ENCODE results near the gene PPA2. TPM values are rescaled to one million over a fixed set of nuclear protein-coding genes. Genes with fewer than 3 reads are reported as not detected.
A peak's percentile ranks its signal among the peaks of the same experiment; 100 is the strongest.

PPA2 gene
- polyA plus RNA-seq, 1 donor from 2014 or later, result 151 TPM

DNA sequence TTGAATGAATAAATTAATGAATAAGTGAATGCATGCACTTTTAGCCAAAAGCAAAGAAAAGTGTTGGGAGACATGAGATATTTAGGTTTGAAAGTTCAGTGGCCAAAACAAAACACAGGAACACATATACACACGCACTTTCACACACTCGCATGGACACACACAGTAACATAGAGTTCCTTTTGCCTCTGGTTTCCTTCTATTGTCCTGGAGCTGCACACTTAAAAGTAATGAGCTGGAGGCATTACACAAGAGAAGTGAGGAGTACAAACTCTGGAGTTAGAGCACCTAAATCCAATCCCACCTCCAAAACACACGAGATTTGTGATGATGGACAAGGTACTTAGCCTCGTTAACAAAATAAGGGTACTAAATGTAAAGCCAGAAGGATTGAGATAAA, 18.7 kb downstream of the PPA2 start:
- H3K27ac ChIP-seq (ENCODE audit: low read length), result no peak overlapping the region
- H3K36me3 ChIP-seq (ENCODE audit: insufficient read depth, low read length), result no peaks in the 10 kb centered on the region
- no peak for TF ChIP-seq MXI1 (conservative IDR thresholded peaks at IDR 0.05; ENCODE audit: poor library complexity, severe bottlenecking)
- TF ChIP-seq EZH2 (IDR thresholded peaks at IDR 0.05; ENCODE audit: borderline replicate concordance, insufficient read depth, low read length, poor library complexity, severe bottlenecking), result no peak
- TF ChIP-seq, protein P1, sequence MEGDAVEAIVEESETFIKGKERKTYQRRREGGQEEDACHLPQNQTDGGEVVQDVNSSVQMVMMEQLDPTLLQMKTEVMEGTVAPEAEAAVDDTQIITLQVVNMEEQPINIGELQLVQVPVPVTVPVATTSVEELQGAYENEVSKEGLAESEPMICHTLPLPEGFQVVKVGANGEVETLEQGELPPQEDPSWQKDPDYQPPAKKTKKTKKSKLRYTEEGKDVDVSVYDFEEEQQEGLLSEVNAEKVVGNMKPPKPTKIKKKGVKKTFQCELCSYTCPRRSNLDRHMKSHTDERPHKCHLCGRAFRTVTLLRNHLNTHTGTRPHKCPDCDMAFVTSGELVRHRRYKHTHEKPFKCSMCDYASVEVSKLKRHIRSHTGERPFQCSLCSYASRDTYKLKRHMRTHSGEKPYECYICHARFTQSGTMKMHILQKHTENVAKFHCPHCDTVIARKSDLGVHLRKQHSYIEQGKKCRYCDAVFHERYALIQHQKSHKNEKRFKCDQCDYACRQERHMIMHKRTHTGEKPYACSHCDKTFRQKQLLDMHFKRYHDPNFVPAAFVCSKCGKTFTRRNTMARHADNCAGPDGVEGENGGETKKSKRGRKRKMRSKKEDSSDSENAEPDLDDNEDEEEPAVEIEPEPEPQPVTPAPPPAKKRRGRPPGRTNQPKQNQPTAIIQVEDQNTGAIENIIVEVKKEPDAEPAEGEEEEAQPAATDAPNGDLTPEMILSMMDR (IDR thresholded peaks at IDR 0.05; ENCODE audit: poor library complexity, severe bottlenecking), result no peak
- TF ChIP-seq EP300 (conservative IDR thresholded peaks at IDR 0.05; ENCODE audit: poor library complexity, severe bottlenecking), result no peak
- TF ChIP-seq, protein P2, sequence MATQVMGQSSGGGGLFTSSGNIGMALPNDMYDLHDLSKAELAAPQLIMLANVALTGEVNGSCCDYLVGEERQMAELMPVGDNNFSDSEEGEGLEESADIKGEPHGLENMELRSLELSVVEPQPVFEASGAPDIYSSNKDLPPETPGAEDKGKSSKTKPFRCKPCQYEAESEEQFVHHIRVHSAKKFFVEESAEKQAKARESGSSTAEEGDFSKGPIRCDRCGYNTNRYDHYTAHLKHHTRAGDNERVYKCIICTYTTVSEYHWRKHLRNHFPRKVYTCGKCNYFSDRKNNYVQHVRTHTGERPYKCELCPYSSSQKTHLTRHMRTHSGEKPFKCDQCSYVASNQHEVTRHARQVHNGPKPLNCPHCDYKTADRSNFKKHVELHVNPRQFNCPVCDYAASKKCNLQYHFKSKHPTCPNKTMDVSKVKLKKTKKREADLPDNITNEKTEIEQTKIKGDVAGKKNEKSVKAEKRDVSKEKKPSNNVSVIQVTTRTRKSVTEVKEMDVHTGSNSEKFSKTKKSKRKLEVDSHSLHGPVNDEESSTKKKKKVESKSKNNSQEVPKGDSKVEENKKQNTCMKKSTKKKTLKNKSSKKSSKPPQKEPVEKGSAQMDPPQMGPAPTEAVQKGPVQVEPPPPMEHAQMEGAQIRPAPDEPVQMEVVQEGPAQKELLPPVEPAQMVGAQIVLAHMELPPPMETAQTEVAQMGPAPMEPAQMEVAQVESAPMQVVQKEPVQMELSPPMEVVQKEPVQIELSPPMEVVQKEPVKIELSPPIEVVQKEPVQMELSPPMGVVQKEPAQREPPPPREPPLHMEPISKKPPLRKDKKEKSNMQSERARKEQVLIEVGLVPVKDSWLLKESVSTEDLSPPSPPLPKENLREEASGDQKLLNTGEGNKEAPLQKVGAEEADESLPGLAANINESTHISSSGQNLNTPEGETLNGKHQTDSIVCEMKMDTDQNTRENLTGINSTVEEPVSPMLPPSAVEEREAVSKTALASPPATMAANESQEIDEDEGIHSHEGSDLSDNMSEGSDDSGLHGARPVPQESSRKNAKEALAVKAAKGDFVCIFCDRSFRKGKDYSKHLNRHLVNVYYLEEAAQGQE (IDR thresholded peaks at IDR 0.05; ENCODE audit: borderline replicate concordance), result no peak
- TF ChIP-seq SMC3 (conservative IDR thresholded peaks at IDR 0.05; ENCODE audit: poor library complexity), result no peak
- TF ChIP-seq RAD21 (conservative IDR thresholded peaks at IDR 0.05), result no peak
- TF ChIP-seq TAF1 (IDR thresholded peaks at IDR 0.05; ENCODE audit: low read depth), result no peak
- no peak for TF ChIP-seq POLR2AphosphoS5 (IDR thresholded peaks at IDR 0.05)
- H3K9me2 ChIP-seq (ENCODE audit: insufficient read depth, low read length), result no peaks in the 10 kb centered on the region
- no peak overlapping the region for H3K4me2 ChIP-seq (ENCODE audit: low read length)
- H3K27me3 ChIP-seq (ENCODE audit: insufficient read depth, low read depth, low read length), result no peaks in the 10 kb centered on the region
- peaks cover 1% of the 10 kb centered on the region for H3K79me2 ChIP-seq (replicated peaks; ENCODE audit: insufficient read depth, low read length)
- H4K20me1 ChIP-seq (ENCODE audit: insufficient read depth), result no peaks in the 10 kb centered on the region
- no peaks in the 10 kb centered on the region for H3F3A ChIP-seq (ENCODE audit: insufficient read depth, low read length, poor library complexity, severe bottlenecking)
- no peak overlapping the region for H3K4me3 ChIP-seq (ENCODE audit: low read length)
- no peak overlapping the region for H3K9ac ChIP-seq (ENCODE audit: low read length)
- H3K9me3 ChIP-seq (ENCODE audit: low read length), result no peaks in the 10 kb centered on the region
- H2AFZ ChIP-seq (ENCODE audit: low read depth, low read length), result no peak overlapping the region

DNA sequence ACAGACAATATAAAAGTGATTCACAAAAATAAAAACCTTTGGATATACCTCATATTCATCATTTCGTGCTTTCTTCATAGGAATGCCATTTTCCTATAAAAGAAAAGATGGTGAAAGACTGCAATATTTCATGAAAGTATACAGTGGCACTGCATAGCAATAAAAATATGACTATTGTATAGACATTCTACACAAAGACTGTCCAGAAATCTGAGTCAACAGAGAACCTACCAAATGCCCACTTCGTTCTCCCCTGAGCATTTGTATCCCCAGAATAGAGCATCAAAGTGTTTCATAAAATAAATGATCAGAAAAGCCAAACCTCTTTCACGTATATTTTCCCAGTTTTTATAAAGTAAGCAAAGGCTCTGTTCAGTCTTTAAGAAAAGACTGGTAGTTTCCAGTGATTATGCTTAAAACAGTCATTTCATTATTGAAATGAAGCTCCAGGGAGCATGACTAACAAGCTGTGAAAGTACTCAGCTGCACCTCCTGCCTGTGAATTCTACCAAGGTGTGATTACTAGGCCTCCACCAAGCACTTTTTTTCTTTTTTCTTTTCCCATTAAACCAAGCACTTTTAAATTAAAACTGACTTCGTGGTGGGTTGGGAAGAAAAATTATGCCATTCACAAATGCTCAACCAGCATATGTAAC, 20.2 kb downstream of the PPA2 start:
- Histone ChIP-seq H2AFZ (ENCODE audit: low read depth, low read length) (no peak overlapping the region), H3K4me2 (ENCODE audit: low read length) (no peak overlapping the region), H3K9ac (ENCODE audit: low read length) (no peak overlapping the region), H3K9me3 (ENCODE audit: low read length) (no peaks in the 10 kb centered on the region), H4K20me1 (ENCODE audit: insufficient read depth) (no peaks in the 10 kb centered on the region), H3K4me3 (ENCODE audit: low read length) (no peak overlapping the region), H3K27me3 (ENCODE audit: insufficient read depth, low read depth, low read length) (no peaks in the 10 kb centered on the region), H3F3A (ENCODE audit: insufficient read depth, low read length, poor library complexity, severe bottlenecking) (no peaks in the 10 kb centered on the region), H3K79me2 (replicated peaks; ENCODE audit: insufficient read depth, low read length) (no peaks in the 10 kb centered on the region), H3K27ac (ENCODE audit: low read length) (no peak overlapping the region), H3K36me3 (ENCODE audit: insufficient read depth, low read length) (no peaks in the 10 kb centered on the region), H3K9me2 (ENCODE audit: insufficient read depth, low read length) (no peaks in the 10 kb centered on the region)
- TF ChIP-seq, protein P1 (IDR thresholded peaks at IDR 0.05; ENCODE audit: poor library complexity, severe bottlenecking), result peak; percentile 22
- no peak for TF ChIP-seq SMC3 (conservative IDR thresholded peaks at IDR 0.05; ENCODE audit: poor library complexity)

All from neural cell (in vitro differentiated cells).